ENCODE measurements around the gene GNA12.

Gene GNA12

GRCh38 chr7:2872296-2872874 is 28.3 kb upstream of the GNA12 start:
- Histone ChIP-seq H3K4me3 (no peak overlapping the region), H3K36me3 (ENCODE audit: insufficient read depth, low read length) (no peaks in the 10 kb centered on the region), H3K9me3 (ENCODE audit: low read depth, low read length) (no peaks in the 10 kb centered on the region), H3K9ac (ENCODE audit: insufficient read length) (no peak overlapping the region), H3K27ac (no peak overlapping the region; the same call in 1 of the 2 replicates)
- TF ChIP-seq FOXP2 (optimal IDR thresholded peaks at IDR 0.05; ENCODE audit: control extremely low read depth, extremely low read length, insufficient read depth), result no peak
- no peak for TF ChIP-seq POLR2AphosphoS5 (IDR thresholded peaks at IDR 0.05; ENCODE audit: borderline replicate concordance, low read depth, low read length)
- no peak for TF ChIP-seq EZH2 (IDR thresholded peaks at IDR 0.05)
- DNase-seq (ENCODE audit: low read depth, low spot score), result no peak

GRCh38 chr7:2870471-2870931 is 26.4 kb upstream of the GNA12 start:
- no peak for TF ChIP-seq EZH2 (IDR thresholded peaks at IDR 0.05)
- Histone ChIP-seq H3K9ac (ENCODE audit: insufficient read length) (no peak overlapping the region), H3K27ac (no peak overlapping the region), H3K4me3 (no peak overlapping the region), H3K36me3 (ENCODE audit: insufficient read depth, low read length) (no peaks in the 10 kb centered on the region), H3K9me3 (ENCODE audit: low read depth, low read length) (no peaks in the 10 kb centered on the region)
- DNase-seq (ENCODE audit: low read depth, low spot score), result no peak

GRCh38 chr7:2869981-2870380 is 25.9 kb upstream of the GNA12 start:
- no peak overlapping the region for H3K9ac ChIP-seq (ENCODE audit: insufficient read length)
- H3K36me3 ChIP-seq (ENCODE audit: insufficient read depth, low read length), result no peaks in the 10 kb centered on the region
- TF ChIP-seq POLR2AphosphoS5 (IDR thresholded peaks at IDR 0.05; ENCODE audit: borderline replicate concordance, low read depth, low read length) (no peak), EZH2 (IDR thresholded peaks at IDR 0.05) (no peak), FOXP2 (optimal IDR thresholded peaks at IDR 0.05; ENCODE audit: control extremely low read depth, extremely low read length, insufficient read depth) (no peak)
- H3K4me3 ChIP-seq, result no peak overlapping the region
- no peaks in the 10 kb centered on the region for H3K9me3 ChIP-seq (ENCODE audit: low read depth, low read length)
- DNase-seq (ENCODE audit: low read depth, low spot score), result no peak
- no peak overlapping the region for H3K27ac ChIP-seq

- Histone ChIP-seq H3K27ac (no peak overlapping the region), H3K9me3 (ENCODE audit: low read depth, low read length) (no peaks in the 10 kb centered on the region), H3K4me3 (no peak overlapping the region), H3K9ac (ENCODE audit: insufficient read length) (no peak overlapping the region), H3K36me3 (ENCODE audit: insufficient read depth, low read length) (no peaks in the 10 kb centered on the region)
- DNase-seq (ENCODE audit: low read depth, low spot score), result no peak
- TF ChIP-seq POLR2AphosphoS5 (IDR thresholded peaks at IDR 0.05; ENCODE audit: borderline replicate concordance, low read depth, low read length), result no peak
- TF ChIP-seq EZH2 (IDR thresholded peaks at IDR 0.05), result no peak
- TF ChIP-seq FOXP2 (optimal IDR thresholded peaks at IDR 0.05; ENCODE audit: control extremely low read depth, extremely low read length, insufficient read depth), result no peak
Observed at GRCh38 chr7:2866601-2867000, 22.5 kb upstream of the GNA12 start.

GRCh38 chr7:2864999-2865670 is 21.0 kb upstream of the GNA12 start:
- no peak overlapping the region for H3K4me3 ChIP-seq

GRCh38 chr7:2864204-2864985 is 20.3 kb upstream of the GNA12 start:
- DNase-seq (ENCODE audit: low read depth, low spot score), result no peak

More at GRCh38 chr7:2864999-2865670, 21.0 kb upstream of the GNA12 start:
- peak; percentile 63 for DNase-seq (ENCODE audit: low read depth, low spot score)
- H3K36me3 ChIP-seq (ENCODE audit: insufficient read depth, low read length), result no peaks in the 10 kb centered on the region
- peak overlapping the region; percentile 10; the same call in 1 of the 2 replicates for H3K27ac ChIP-seq
- no peaks in the 10 kb centered on the region for H3K9me3 ChIP-seq (ENCODE audit: low read depth, low read length)
- no peak overlapping the region for H3K9ac ChIP-seq (ENCODE audit: insufficient read length)
- TF ChIP-seq FOXP2 (optimal IDR thresholded peaks at IDR 0.05; ENCODE audit: control extremely low read depth, extremely low read length, insufficient read depth) (no peak), POLR2AphosphoS5 (IDR thresholded peaks at IDR 0.05; ENCODE audit: borderline replicate concordance, low read depth, low read length) (no peak), EZH2 (IDR thresholded peaks at IDR 0.05) (no peak)

GRCh38 chr7:2863461-2864066 is 19.5 kb upstream of the GNA12 start:
- Histone ChIP-seq H3K27ac (peak overlapping the region; percentile 61), H3K9ac (ENCODE audit: insufficient read length) (peak overlapping the region; percentile 57), H3K9me3 (ENCODE audit: low read depth, low read length) (no peaks in the 10 kb centered on the region), H3K36me3 (ENCODE audit: insufficient read depth, low read length) (no peaks in the 10 kb centered on the region), H3K4me3 (no peak overlapping the region)
- TF ChIP-seq POLR2AphosphoS5 (IDR thresholded peaks at IDR 0.05; ENCODE audit: borderline replicate concordance, low read depth, low read length), result no peak
- no peak for TF ChIP-seq EZH2 (IDR thresholded peaks at IDR 0.05)
- TF ChIP-seq FOXP2 (optimal IDR thresholded peaks at IDR 0.05; ENCODE audit: control extremely low read depth, extremely low read length, insufficient read depth), result no peak
- DNase-seq (ENCODE audit: low read depth, low spot score), result no peak

More at GRCh38 chr7:2864204-2864985, 20.3 kb upstream of the GNA12 start:
- no peak overlapping the region for H3K4me3 ChIP-seq
- H3K36me3 ChIP-seq (ENCODE audit: insufficient read depth, low read length), result no peaks in the 10 kb centered on the region
- H3K9me3 ChIP-seq (ENCODE audit: low read depth, low read length), result no peaks in the 10 kb centered on the region
- peak overlapping the region; percentile 61 for H3K27ac ChIP-seq
- TF ChIP-seq EZH2 (IDR thresholded peaks at IDR 0.05) (no peak), FOXP2 (optimal IDR thresholded peaks at IDR 0.05; ENCODE audit: control extremely low read depth, extremely low read length, insufficient read depth) (no peak), POLR2AphosphoS5 (IDR thresholded peaks at IDR 0.05; ENCODE audit: borderline replicate concordance, low read depth, low read length) (no peak)
- H3K9ac ChIP-seq (ENCODE audit: insufficient read length), result no peak overlapping the region

GRCh38 chr7:2862831-2863361 is 18.8 kb upstream of the GNA12 start:
- H3K4me3 ChIP-seq, result no peak overlapping the region

More at GRCh38 chr7:2862831-2863361, 18.8 kb upstream of the GNA12 start:
- TF ChIP-seq POLR2AphosphoS5 (IDR thresholded peaks at IDR 0.05; ENCODE audit: borderline replicate concordance, low read depth, low read length) (no peak), EZH2 (IDR thresholded peaks at IDR 0.05) (no peak), FOXP2 (optimal IDR thresholded peaks at IDR 0.05; ENCODE audit: control extremely low read depth, extremely low read length, insufficient read depth) (no peak)
- H3K9me3 ChIP-seq (ENCODE audit: low read depth, low read length), result no peaks in the 10 kb centered on the region
- no peak for DNase-seq (ENCODE audit: low read depth, low spot score)
- H3K36me3 ChIP-seq (ENCODE audit: insufficient read depth, low read length), result no peaks in the 10 kb centered on the region
- H3K27ac ChIP-seq, result peak overlapping the region; percentile 61; the same call in 1 of the 2 replicates
- no peak overlapping the region for H3K9ac ChIP-seq (ENCODE audit: insufficient read length)

All from SK-N-MC (cell line).